Activated T-helper 9 cell treated with anti-CD3 and anti-CD28 coated beads, Interleukin-2, amount 50 U/mL, for 16 hours (primary cell): ENCODE data around the gene OTUD3.

Experiments
- DNase-seq: peaks from one replicate; pipeline ENCODE4 v3.0.0-alpha.2; 2020; ENCODE audit warnings: low read depth

OTUD3 gene

DNA sequence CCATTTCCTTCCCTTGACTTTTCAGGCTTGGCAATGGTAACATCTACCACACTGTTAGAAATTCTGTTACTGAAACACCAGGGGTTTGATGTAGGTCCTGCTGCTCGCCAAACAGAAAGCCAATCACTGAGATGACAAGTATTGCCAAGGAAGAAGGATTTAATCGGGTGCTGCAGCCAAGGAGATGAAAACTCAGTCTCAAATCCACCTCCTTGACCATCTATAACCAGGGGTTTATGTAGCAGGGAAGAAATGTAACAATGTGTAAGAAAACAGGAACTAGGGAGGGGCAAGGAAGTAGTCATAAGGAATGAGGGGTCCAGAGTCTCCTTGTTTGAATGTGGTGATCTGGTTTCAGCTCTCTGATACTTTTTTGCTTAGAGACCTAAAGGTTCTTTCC, 71.9 kb downstream of the OTUD3 start:
- no peak for DNase-seq

DNA sequence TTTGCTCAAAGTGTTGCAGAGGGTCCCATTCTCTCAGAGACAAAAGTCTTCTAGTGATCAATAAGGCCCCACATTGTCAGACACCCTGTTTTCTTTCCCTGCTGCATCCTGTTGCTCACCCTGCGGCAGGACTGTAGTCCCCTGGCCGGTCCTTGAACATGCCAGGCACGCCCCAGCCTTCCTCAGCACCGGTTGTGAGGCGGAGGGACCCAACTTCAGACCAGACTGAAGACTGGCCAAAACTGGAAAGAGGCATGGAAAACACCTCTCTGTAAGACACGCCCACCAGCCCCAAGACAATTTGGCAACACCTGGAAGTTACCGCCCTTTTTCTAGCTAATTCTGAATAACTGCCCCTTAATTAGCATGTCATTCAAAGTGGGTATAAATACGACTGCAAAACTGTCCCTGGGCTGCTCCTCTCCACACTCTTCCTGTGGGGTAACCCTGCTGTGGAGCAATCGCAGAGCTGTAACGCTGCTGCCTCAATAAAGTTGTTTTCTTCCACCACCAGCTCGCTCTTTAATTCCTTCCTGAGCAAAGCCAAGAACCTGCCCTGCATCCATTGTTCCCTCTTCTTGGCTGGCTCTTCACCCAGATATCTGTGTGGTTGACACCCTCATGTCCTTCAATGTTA, 73.5 kb downstream of the OTUD3 start:
- no peak for DNase-seq

DNA sequence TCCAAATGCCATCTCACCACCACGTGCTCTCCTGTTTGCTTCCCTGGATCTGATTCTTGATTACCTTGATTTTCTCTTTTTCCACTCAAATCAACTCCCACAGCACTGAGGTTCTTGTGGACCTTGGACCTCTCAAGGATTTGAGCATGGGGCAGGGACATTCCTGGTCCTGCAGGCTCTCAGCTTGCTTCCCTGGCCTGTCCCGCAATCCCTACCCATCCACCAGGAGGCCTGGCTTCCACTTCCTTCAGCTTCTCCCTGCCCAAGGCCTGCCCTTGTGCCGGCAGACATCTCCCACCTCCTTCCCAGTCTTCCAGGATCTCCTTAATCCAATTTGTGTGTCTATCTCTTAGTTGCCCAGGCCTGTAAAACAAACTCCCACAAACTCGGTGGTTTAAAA, 75.6 kb downstream of the OTUD3 start:
- no peak for DNase-seq

DNA sequence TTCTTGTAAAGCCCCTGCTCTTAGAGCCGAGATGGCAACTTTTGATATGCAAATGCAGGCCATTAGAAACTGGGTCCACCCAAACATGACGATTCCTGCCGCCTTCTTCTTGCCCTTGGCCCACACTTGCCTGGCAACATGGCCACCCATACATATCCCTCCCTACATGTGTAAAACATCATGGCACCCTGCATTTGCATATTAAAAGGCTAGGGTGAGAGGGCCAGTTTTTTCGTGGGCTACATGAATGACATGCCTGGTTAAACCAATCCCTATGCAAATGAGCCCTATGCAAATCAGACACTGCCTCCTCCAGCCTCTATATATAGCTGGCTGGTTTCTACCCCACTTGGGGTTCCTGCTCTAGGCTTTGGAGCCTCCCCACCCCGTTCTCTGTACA, 78.4 kb downstream of the OTUD3 start:
- DNase-seq = no peak
